ENCODE measurements around the gene DPH1.

Gene DPH1

DNA sequence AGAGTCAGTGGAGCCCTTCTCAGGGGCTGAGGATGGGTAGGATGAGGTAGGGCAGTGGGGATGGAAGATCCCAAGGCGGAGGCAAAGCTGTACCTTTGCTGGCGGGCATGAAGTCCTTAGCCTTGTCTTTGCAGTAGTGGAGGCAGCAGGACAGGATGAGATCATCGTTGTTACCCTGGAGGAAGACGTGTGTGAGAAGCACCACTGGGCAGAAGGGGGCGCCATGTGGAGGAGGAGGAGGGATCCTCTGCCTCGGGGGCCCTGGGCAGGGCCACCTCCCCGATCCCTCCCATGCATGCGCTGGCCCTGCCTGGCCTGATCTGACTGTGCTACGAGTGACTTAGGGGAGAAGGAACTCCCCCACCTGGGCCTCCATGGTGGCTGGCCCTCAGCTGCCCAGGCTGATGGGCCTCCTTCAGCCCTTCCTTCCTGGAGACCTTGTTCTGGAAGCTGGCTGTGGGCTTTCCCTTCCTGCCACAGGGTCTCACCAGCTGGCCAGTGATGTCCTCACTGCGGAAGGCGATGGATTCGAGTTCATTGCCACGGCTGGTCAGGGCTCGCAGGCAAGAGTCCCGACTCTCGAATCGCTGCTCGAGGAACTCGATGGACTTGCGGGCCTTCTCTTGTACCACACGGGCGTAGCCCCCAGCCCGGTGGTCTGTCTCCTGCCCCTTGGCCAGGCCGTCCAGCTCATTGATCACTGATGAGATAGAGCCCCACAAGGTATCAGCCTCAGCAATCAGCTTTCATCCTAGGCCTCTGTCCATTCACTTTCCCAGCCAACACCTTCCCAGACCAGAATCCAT lies 35.2 kb downstream of the DPH1 start:
- DNase-seq (ENCODE audit: insufficient read length, low spot score) = no peak
- FAIRE-seq = no peak

GRCh38 chr17:2065949-2066400 lies 36.0 kb downstream of the DPH1 start:
- no peak for FAIRE-seq
- no peak for TF ChIP-seq CTCF (IDR thresholded peaks at IDR 0.05; ENCODE audit: insufficient read depth, missing control alignments)

More for the DNA sequence above, 35.2 kb downstream of the DPH1 start:
- TF ChIP-seq CTCF (IDR thresholded peaks at IDR 0.05; ENCODE audit: insufficient read depth, missing control alignments) = peak; percentile 8

DNA sequence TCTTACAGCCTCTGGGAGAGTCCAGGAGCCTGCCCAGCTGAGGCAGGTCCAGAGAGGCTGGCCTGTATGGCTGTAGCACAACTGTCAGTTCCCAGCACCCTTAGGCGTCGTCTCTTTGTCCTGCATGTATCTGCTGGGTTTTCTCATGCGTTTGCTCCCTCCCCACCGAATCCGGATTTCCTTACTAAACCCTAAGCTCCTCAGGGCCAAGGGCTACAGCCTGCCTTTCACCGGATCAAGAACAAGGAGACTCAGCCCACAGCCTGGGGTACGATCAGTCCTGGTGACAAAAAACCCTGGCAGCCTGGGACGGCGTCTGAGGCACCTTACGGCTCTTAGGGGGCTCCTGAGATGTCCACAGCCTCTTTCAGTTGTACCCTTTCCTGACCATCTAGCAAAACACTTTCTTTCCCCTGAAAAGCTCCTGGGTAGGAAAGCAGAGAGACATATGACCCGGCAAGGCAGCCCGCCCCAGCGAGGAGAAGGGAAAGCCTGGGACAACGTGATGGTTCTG lies 37.2 kb downstream of the DPH1 start:
- no peak for FAIRE-seq
- TF ChIP-seq CTCF (IDR thresholded peaks at IDR 0.05; ENCODE audit: insufficient read depth, missing control alignments) = no peak
- DNase-seq (ENCODE audit: insufficient read length, low spot score) = peak; percentile 57

More at GRCh38 chr17:2065949-2066400, 36.0 kb downstream of the DPH1 start:
- DNase-seq (ENCODE audit: insufficient read length, low spot score) = no peak

- no peak for DNase-seq (ENCODE audit: insufficient read length, low spot score)
- no peak for TF ChIP-seq CTCF (IDR thresholded peaks at IDR 0.05; ENCODE audit: insufficient read depth, missing control alignments)
- FAIRE-seq = no peak
Observed at GRCh38 chr17:2067608-2068024, 37.7 kb downstream of the DPH1 start.

GRCh38 chr17:2068031-2068518 lies 38.1 kb downstream of the DPH1 start:
- no peak for FAIRE-seq
- DNase-seq (ENCODE audit: insufficient read length, low spot score) = no peak
- no peak for TF ChIP-seq CTCF (IDR thresholded peaks at IDR 0.05; ENCODE audit: insufficient read depth, missing control alignments)

- no peak for DNase-seq (ENCODE audit: insufficient read length, low spot score)
- no peak for TF ChIP-seq CTCF (IDR thresholded peaks at IDR 0.05; ENCODE audit: insufficient read depth, missing control alignments)
- FAIRE-seq = no peak
Observed at GRCh38 chr17:2068519-2069051, 38.6 kb downstream of the DPH1 start.
